MM.1S (cell line): ENCODE measurements around the gene ENDOU.

Experiments used
- EZH2 ChIP-seq: fragments of 300-600 bp; sonication (generic); optimal IDR thresholded peaks from 2 replicates; pipeline ENCODE3; 2017; ENCODE audit warnings: low read depth, mild to moderate bottlenecking, antibody characterized with exemption, low read length, mixed read lengths
- EZH2phosphoT487 ChIP-seq: fragments of 300-600 bp; sonication (generic); IDR thresholded peaks from 2 replicates; pipeline ENCODE4 v1.6.1; 2018; ENCODE audit warnings: antibody characterized with exemption, low read length
- TF ChIP-seq, protein P1 (sequence below): fragments of 300-600 bp; sonication (generic); IDR thresholded peaks from 2 replicates; pipeline ENCODE4 v1.5.1; 2016; ENCODE audit warnings: antibody characterized with exemption, low read length, mixed read lengths

DNA sequence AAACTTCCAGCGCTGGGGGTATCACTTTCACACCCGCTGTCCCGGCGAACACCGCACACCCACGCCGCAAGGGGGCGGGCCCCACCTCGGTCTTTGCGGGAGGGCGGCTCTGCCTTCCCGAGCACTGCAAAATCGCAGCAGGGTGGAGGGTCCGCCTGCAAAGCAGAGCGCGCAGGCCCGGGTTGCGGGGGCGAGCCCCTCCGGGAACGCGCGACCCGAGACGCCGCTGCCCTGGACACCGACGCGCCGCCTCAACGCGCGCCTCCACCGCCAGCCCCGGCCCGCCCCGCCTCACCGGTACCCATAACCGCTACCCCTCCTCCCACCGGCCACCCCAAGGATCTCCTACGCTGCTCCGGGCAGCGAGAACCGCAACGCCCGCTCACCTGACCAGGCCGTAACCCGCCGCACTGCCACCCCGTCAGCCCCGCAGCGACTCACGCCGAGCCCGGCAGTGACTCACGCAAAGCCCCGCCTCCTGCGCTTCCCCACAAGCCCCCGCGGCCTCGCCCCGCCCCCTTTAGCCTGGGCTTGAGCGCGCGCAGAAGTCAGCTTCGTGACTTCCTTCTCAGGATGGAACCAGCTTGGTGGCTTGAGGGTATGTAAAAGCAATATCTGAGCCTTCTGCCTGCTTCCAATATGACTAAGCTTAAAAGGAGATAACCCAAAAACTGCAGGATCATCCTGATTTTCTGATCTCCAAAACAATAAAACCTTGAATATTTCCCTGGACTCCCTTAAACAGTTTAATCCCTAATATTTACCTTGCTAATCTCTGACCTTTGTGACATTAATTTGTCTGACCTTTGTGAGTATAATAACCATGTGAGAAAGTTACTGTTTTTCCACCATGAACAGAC, 19.5 kb downstream of the ENDOU start, which contains the start of gene RPAP3:
- TF ChIP-seq EZH2 (no peak), EZH2phosphoT487 (no peak)
- TF ChIP-seq, protein P1, sequence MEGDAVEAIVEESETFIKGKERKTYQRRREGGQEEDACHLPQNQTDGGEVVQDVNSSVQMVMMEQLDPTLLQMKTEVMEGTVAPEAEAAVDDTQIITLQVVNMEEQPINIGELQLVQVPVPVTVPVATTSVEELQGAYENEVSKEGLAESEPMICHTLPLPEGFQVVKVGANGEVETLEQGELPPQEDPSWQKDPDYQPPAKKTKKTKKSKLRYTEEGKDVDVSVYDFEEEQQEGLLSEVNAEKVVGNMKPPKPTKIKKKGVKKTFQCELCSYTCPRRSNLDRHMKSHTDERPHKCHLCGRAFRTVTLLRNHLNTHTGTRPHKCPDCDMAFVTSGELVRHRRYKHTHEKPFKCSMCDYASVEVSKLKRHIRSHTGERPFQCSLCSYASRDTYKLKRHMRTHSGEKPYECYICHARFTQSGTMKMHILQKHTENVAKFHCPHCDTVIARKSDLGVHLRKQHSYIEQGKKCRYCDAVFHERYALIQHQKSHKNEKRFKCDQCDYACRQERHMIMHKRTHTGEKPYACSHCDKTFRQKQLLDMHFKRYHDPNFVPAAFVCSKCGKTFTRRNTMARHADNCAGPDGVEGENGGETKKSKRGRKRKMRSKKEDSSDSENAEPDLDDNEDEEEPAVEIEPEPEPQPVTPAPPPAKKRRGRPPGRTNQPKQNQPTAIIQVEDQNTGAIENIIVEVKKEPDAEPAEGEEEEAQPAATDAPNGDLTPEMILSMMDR, result peak; percentile 56
